SKM-1 (cell line): Measurements from ENCODE around the gene TMEM59L.
A peak's percentile ranks its signal among the peaks of the same experiment; 100 is the strongest.

Source experiments
- DNase-seq: peaks from one replicate; lab custom pipeline; 2025; ENCODE audit not compliant: unreplicated experiment; lab: John Stamatoyannopoulos, UW

TMEM59L gene

GRCh38 chr19:18636183-18636968, 23.7 kb downstream of the TMEM59L start:
- DNase-seq: peak; percentile 95

- no peak for DNase-seq
These were observed 24.4 kb downstream of the TMEM59L start, which contains the start of gene KLHL26 for GRCh38 chr19:18636969-18637629. Gene KLHL26, plus strand, starts transcription at chr19:18637028. Its CDS starts 27 bp downstream, at chr19:18637055.

GRCh38 chr19:18637673-18638630, 25.3 kb downstream of the TMEM59L start:
- DNase-seq: no peak

- no peak for DNase-seq
These were observed 27.1 kb downstream of the TMEM59L start for GRCh38 chr19:18639706-18640243.

GRCh38 chr19:18644196-18645034, 31.7 kb downstream of the TMEM59L start:
- peak; percentile 54 for DNase-seq

GRCh38 chr19:18645035-18645511, 32.4 kb downstream of the TMEM59L start:
- no peak for DNase-seq

- DNase-seq: no peak
These were observed 34.1 kb downstream of the TMEM59L start for GRCh38 chr19:18646535-18647370.

GRCh38 chr19:18647371-18647767, 34.7 kb downstream of the TMEM59L start:
- DNase-seq: no peak

GRCh38 chr19:18647807-18648206, 35.1 kb downstream of the TMEM59L start:
- DNase-seq: no peak

GRCh38 chr19:18648973-18649315, 36.3 kb downstream of the TMEM59L start:
- no peak for DNase-seq

- no peak for DNase-seq
These were observed 36.8 kb downstream of the TMEM59L start for GRCh38 chr19:18649371-18650020.

- no peak for DNase-seq
These were observed 37.3 kb downstream of the TMEM59L start for GRCh38 chr19:18650021-18650390.

- DNase-seq: no peak
These were observed 37.9 kb downstream of the TMEM59L start for GRCh38 chr19:18650468-18651041.

GRCh38 chr19:18651300-18651699, 38.6 kb downstream of the TMEM59L start:
- no peak for DNase-seq

GRCh38 chr19:18651733-18652132, 39.1 kb downstream of the TMEM59L start:
- DNase-seq: no peak

- no peak for DNase-seq
These were observed 41.2 kb downstream of the TMEM59L start for GRCh38 chr19:18653853-18654252.

GRCh38 chr19:18654469-18654868, 41.8 kb downstream of the TMEM59L start:
- DNase-seq: no peak

- no peak for DNase-seq
These were observed 42.6 kb downstream of the TMEM59L start for GRCh38 chr19:18655173-18655844.
